PC-3 (cell line): ENCODE data around the gene ST6GALNAC6. TPM values are rescaled to one million over a fixed set of nuclear protein-coding genes. Genes with fewer than 3 reads are reported as not detected.

Experiments used
- ATAC-seq: fragments of 200-7000 bp; cut with Tn5 transposase; 2 replicates; pipeline ENCODE4 v1.9.1; 2020; ENCODE audit warnings: mild to moderate bottlenecking, moderate library complexity
- BruUV-seq: library from RNA; stranded (reverse); fragments of 400-500 nt; replicated peaks from 2 replicates; lab custom pipeline; 2021; lab: Mats Ljungman, UMichigan
- CTCF ChIA-PET: fragments of 300-600 bp; sonication (Branson Sonifier 250); formaldehyde crosslinking; loops from one replicate; lab custom pipeline; 2022; ENCODE audit warnings: antibody characterized with exemption; lab: Charles Lee
- POLR2A ChIA-PET: fragments of 300-600 bp; sonication (Branson Sonifier 250); formaldehyde crosslinking; loops from one replicate; lab custom pipeline; 2022; ENCODE audit warnings: antibody characterized with exemption; ENCODE audit not compliant: unreplicated experiment; lab: Charles Lee
- DNase-seq: peaks from one replicate; pipeline ENCODE4 v3.0.0-alpha.2; 2015
- H2AFZ ChIP-seq: fragments of 300-600 bp; sonication (generic); 2 replicates; pipeline ENCODE4 v1.6.0; 2016; ENCODE audit warnings: antibody characterized with exemption, low read length
- H3F3A ChIP-seq: fragments of 300-600 bp; sonication (generic); one replicate; pipeline ENCODE4 v1.6.0; 2017; ENCODE audit warnings: antibody characterized with exemption, low read length, control low read depth, mild to moderate bottlenecking; ENCODE audit not compliant: unreplicated experiment
- H3K27ac ChIP-seq: fragments of 300-600 bp; sonication (generic); 2 replicates; pipeline ENCODE4 v1.5.1; 2016; ENCODE audit warnings: mild to moderate bottlenecking, low read length
- H3K27me3 ChIP-seq: fragments of 300-600 bp; sonication (generic); 2 replicates; pipeline ENCODE4 v1.6.1; 2016; ENCODE audit warnings: low read length, mixed read lengths
- H3K36me3 ChIP-seq: fragments of 300-600 bp; sonication (generic); 2 replicates; pipeline ENCODE4 v1.6.1; 2016; ENCODE audit warnings: low read depth, mixed run types, low read length, mixed read lengths
- H3K4me1 ChIP-seq: fragments of 300-600 bp; sonication (generic); 2 replicates; pipeline ENCODE4 v1.5.1; 2016; ENCODE audit warnings: low read length; ENCODE audit not compliant: insufficient read depth
- H3K4me2 ChIP-seq: fragments of 300-600 bp; sonication (generic); 2 replicates; pipeline ENCODE4 v1.6.0; 2016; ENCODE audit warnings: low read length
- H3K4me3 ChIP-seq: fragments of 300-600 bp; sonication (generic); 2 replicates; pipeline ENCODE4 v1.5.1; 2016; ENCODE audit warnings: mild to moderate bottlenecking, low read length, mixed read lengths
- H3K79me2 ChIP-seq: fragments of 300-600 bp; sonication (generic); 2 replicates; pipeline ENCODE4 v1.6.1; 2017; ENCODE audit warnings: low read length, mixed read lengths
- H3K9ac ChIP-seq: fragments of 300-600 bp; sonication (generic); 2 replicates; pipeline ENCODE4 v1.6.0; 2016; ENCODE audit warnings: mild to moderate bottlenecking, low read length
- H3K9me2 ChIP-seq: fragments of 300-600 bp; sonication (generic); replicated peaks from 2 replicates; pipeline ENCODE4 v1.6.1; 2016; ENCODE audit warnings: mixed run types, low read length, mixed read lengths
- H3K9me3 ChIP-seq: fragments of 300-600 bp; sonication (generic); 2 replicates; pipeline ENCODE4 v1.6.1; 2016; ENCODE audit warnings: low read length, mixed read lengths
- H4K20me1 ChIP-seq: fragments of 300-600 bp; sonication (generic); 2 replicates; pipeline ENCODE4 v1.6.1; 2016; ENCODE audit warnings: low read length, mixed read lengths
- EZH2 ChIP-seq: fragments of 300-600 bp; sonication (generic); IDR thresholded peaks from one replicate; pipeline ENCODE4 v1.6.1; 2017; ENCODE audit warnings: antibody characterized with exemption, mild to moderate bottlenecking, low read length; ENCODE audit not compliant: unreplicated experiment
- EZH2phosphoT487 ChIP-seq: fragments of 300-600 bp; sonication (generic); IDR thresholded peaks from 2 replicates; pipeline ENCODE4 v1.6.1; 2018; ENCODE audit warnings: mild to moderate bottlenecking, antibody characterized with exemption, low read length, borderline replicate concordance
- intact Hi-C: fragments of 100-400 bp; cut with micrococcal nuclease; formaldehyde crosslinking; loops from 2 replicates; pipeline ENCODE4 v1.9.0; 2023
- total RNA-seq: library from RNA; depleted of rRNA; stranded (reverse); fragments of >200 nt; gene quantifications from 2 replicates; pipeline ENCODE4 v1.2.3, GENCODE V29; 2014
- TF ChIP-seq, protein P1 (sequence below): fragments of 300-600 bp; sonication (generic); conservative IDR thresholded peaks from 2 replicates; pipeline ENCODE4 v1.5.1; 2017; ENCODE audit warnings: antibody characterized with exemption, low read depth, mild to moderate bottlenecking, low read length

Gene ST6GALNAC6
- total RNA-seq, 1 experiment from 2014 or later: 14.5 TPM

DNA sequence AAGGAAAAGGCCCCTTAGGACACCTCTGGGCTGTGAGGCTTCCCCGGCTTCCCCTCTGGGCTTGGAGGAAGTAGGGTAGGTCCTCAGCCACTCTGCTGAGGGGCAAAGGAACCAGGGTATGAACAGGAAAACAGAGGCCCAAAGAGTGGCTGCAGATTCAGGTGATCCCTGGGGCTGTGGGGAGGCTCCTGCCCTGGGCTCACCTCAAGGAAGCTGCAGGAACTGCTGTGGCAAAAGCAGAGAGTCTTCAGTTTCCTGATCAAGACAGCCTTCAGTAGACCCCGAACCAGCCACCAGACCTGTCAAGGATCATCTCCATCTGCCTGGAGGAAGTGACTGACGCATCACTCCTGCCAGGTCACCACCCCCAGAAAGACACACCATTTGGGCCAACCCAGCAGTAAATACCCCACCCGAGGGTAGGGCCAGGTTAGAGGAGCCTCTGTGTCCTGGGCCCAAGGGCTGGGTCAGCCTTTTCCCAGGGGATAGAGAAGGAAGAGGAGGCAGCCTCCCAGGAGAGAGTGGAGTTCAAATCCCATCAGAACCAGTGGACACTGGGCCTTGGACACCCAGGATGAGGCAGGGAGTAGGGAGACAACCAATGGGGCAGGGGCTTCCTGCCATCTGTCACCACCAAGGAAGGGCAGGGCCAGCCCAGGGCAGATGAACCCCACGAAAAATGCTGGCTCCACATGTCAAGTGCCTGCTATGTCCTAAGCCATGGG lies 5.8 kb upstream of the ST6GALNAC6 start:
- no peak for DNase-seq
- no peak overlapping the region for H2AFZ ChIP-seq
- no peaks in the 10 kb centered on the region for H3K4me1 ChIP-seq
- intact Hi-C loops: no loop called here
- H3K27ac ChIP-seq: no peak overlapping the region
- no peak overlapping the region for H3K4me3 ChIP-seq
- no peaks in the 10 kb centered on the region for H4K20me1 ChIP-seq
- no peak overlapping the region for H3K9ac ChIP-seq
- no peaks in the 10 kb centered on the region for H3K79me2 ChIP-seq
- H3K9me2 ChIP-seq: no peaks in the 10 kb centered on the region
- no TSS peak for BruUV-seq
- H3K9me3 ChIP-seq: no peaks in the 10 kb centered on the region
- TF ChIP-seq, protein P1, sequence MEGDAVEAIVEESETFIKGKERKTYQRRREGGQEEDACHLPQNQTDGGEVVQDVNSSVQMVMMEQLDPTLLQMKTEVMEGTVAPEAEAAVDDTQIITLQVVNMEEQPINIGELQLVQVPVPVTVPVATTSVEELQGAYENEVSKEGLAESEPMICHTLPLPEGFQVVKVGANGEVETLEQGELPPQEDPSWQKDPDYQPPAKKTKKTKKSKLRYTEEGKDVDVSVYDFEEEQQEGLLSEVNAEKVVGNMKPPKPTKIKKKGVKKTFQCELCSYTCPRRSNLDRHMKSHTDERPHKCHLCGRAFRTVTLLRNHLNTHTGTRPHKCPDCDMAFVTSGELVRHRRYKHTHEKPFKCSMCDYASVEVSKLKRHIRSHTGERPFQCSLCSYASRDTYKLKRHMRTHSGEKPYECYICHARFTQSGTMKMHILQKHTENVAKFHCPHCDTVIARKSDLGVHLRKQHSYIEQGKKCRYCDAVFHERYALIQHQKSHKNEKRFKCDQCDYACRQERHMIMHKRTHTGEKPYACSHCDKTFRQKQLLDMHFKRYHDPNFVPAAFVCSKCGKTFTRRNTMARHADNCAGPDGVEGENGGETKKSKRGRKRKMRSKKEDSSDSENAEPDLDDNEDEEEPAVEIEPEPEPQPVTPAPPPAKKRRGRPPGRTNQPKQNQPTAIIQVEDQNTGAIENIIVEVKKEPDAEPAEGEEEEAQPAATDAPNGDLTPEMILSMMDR: no peak
- no peak for TF ChIP-seq EZH2phosphoT487
- TF ChIP-seq EZH2: no peak
- ChIA-PET POLR2A (no interaction called here), CTCF (no interaction called here)
- no peaks in the 10 kb centered on the region for H3K27me3 ChIP-seq
- H3K4me2 ChIP-seq: no peak overlapping the region
- no peaks in the 10 kb centered on the region for H3K36me3 ChIP-seq
- H3F3A ChIP-seq: no peaks in the 10 kb centered on the region
- no peak; the same call in 1 of the 2 replicates for ATAC-seq

DNA sequence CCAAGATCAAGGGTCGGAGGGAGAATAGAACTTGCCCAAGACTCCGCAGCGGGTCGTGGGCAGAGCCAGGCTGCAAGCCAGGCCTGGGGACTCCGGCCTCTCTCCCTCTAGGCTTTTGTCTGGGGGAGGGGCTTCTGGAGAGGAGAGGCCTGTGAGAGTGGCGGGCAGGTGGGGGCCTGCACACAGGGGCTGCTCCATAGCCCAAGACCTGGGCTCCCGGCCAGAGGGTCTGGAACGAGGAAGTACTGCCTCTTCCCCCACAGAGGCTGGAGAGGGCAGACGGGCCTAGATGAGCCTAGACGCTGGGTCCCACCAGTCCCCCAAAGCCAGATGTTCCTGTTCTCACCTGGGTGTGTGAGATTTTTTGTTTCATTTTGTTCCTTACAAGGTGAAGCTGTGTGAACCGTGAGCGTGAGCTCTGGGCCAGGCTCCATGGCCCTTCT lies 5.2 kb upstream of the ST6GALNAC6 start:
- H3K9me3 ChIP-seq: no peaks in the 10 kb centered on the region
- ATAC-seq: no peak
- ChIA-PET CTCF (no interaction called here), POLR2A (no interaction called here)
- H3K4me2 ChIP-seq: no peak overlapping the region
- no peak for DNase-seq
- no peak overlapping the region for H3K4me3 ChIP-seq
- H3K79me2 ChIP-seq: no peaks in the 10 kb centered on the region
- H3K4me1 ChIP-seq: peaks cover 5% of the 10 kb centered on the region; the same call in 1 of the 2 replicates
- no TSS peak for BruUV-seq
- no peak overlapping the region for H3K9ac ChIP-seq
- H3K9me2 ChIP-seq: no peaks in the 10 kb centered on the region
- no peaks in the 10 kb centered on the region for H3F3A ChIP-seq
- no peaks in the 10 kb centered on the region for H3K36me3 ChIP-seq
- no peak overlapping the region for H3K27ac ChIP-seq
- H4K20me1 ChIP-seq: no peaks in the 10 kb centered on the region
- TF ChIP-seq, protein P1: no peak
- TF ChIP-seq EZH2 (no peak), EZH2phosphoT487 (no peak)
- intact Hi-C loops: no loop called here
- H3K27me3 ChIP-seq: no peaks in the 10 kb centered on the region
- H2AFZ ChIP-seq: no peak overlapping the region
